Measurements from ENCODE around the gene XPNPEP2.

DNA sequence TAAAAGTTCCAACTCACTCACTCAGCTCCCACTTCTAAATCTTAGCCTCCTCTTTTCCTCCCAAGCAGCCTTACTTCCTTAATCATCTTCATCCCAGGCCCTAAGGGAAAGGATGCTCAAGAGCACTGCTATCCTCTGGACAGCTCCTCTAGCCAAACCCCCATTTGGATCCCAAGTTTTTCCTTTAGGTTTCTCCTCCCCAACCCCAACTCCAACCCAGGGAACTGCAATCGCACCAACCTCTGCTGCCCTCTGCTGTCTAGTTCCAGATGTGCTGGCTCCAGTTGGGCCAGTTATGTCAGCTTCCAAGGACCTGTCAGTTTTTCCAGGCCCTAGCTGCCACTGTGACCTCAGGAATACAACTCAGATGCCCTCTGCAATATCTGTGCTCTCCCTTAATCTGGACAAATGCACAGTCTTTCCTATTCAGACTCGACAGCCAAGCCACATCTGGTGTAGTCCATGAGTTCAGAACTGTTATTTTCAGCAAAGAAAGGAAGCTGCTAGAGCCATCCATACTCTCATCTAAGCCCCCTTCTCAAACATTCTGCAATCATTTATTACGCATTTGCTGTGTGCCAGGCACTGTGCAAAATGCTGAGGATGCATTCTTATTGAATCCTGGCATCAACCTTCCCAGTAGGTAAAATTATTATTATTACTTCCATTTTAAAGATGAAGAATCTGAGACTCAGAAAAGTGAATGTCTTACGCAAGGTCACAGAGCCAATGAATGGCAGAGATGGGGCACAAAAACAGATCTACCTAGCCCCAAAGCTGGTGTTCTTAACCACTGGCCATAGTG lies 12.3 kb upstream of the XPNPEP2 start:
- TF ChIP-seq, protein P1, sequence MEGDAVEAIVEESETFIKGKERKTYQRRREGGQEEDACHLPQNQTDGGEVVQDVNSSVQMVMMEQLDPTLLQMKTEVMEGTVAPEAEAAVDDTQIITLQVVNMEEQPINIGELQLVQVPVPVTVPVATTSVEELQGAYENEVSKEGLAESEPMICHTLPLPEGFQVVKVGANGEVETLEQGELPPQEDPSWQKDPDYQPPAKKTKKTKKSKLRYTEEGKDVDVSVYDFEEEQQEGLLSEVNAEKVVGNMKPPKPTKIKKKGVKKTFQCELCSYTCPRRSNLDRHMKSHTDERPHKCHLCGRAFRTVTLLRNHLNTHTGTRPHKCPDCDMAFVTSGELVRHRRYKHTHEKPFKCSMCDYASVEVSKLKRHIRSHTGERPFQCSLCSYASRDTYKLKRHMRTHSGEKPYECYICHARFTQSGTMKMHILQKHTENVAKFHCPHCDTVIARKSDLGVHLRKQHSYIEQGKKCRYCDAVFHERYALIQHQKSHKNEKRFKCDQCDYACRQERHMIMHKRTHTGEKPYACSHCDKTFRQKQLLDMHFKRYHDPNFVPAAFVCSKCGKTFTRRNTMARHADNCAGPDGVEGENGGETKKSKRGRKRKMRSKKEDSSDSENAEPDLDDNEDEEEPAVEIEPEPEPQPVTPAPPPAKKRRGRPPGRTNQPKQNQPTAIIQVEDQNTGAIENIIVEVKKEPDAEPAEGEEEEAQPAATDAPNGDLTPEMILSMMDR (conservative IDR thresholded peaks at IDR 0.05; ENCODE audit: low read depth, low read length): peak; percentile 86
- TF ChIP-seq EZH2 (IDR thresholded peaks at IDR 0.05; ENCODE audit: low read length, unreplicated experiment) (no peak), EZH2phosphoT487 (IDR thresholded peaks at IDR 0.05; ENCODE audit: borderline replicate concordance, low read length) (no peak)
